PC-9 (cell line): ENCODE measurements around the gene PJVK.

ENCODE experiments used
- EZH2 ChIP-seq: fragments of 200-600 bp; sonication (generic); IDR thresholded peaks from 2 replicates; pipeline ENCODE4 v1.8.0; 2017; ENCODE audit warnings: antibody characterized with exemption, low read depth
- TF ChIP-seq, protein P1 (sequence below): fragments of 200-600 bp; sonication (generic); conservative IDR thresholded peaks from 2 replicates; pipeline ENCODE4 v1.6.1; 2017; ENCODE audit warnings: mixed run types, antibody characterized with exemption, mild to moderate bottlenecking, moderate library complexity

DNA sequence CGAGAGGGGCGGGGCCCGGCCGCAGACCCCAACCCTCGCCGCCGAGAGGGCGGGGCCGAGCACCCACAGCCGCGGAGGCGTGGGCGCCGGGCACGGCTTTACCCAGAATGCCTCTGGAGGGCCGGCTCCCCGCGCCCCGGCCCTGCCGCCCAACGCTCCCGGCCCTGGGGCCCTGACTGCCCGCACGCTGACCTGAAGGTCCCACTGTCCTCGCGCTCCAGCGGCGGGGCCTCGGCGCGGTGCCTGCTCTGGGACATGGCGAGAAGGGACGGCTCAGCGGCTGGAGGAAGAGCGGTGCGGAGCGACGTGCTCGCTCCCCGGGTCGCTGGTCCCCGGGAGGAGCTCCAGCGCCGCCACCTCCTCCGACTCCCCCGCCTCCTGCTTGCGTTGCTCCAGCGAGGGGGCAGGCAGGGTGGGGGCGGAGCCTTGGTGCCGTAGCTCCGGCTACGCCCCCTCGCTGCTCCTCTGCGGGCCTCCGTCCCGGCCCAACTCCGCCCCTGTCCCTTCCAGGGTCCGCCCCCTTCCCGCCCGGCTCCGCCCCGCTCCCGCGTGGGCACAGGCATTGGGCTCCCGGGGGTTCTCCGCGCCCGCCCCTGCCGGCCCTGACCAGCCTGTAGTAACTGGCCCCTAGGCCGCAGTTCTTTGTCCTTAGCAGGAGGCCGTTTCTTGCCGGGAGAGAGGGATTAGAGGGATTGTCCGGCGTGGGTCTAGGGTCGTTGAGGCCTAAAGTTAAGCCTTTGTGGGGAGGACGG, at the start of gene PJVK, which contains the start of gene PRKRA:
- TF ChIP-seq, protein P1, sequence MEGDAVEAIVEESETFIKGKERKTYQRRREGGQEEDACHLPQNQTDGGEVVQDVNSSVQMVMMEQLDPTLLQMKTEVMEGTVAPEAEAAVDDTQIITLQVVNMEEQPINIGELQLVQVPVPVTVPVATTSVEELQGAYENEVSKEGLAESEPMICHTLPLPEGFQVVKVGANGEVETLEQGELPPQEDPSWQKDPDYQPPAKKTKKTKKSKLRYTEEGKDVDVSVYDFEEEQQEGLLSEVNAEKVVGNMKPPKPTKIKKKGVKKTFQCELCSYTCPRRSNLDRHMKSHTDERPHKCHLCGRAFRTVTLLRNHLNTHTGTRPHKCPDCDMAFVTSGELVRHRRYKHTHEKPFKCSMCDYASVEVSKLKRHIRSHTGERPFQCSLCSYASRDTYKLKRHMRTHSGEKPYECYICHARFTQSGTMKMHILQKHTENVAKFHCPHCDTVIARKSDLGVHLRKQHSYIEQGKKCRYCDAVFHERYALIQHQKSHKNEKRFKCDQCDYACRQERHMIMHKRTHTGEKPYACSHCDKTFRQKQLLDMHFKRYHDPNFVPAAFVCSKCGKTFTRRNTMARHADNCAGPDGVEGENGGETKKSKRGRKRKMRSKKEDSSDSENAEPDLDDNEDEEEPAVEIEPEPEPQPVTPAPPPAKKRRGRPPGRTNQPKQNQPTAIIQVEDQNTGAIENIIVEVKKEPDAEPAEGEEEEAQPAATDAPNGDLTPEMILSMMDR = no peak
- TF ChIP-seq EZH2 = no peak
